Pancreas (tissue), 10 donors: Measurements from ENCODE around the gene NDST4. TPM values are rescaled to one million over a fixed set of nuclear protein-coding genes. Genes with fewer than 3 reads are reported as not detected.

ENCODE experiments used
- ATAC-seq, 4 donors: fragments of 200-7000 bp; cut with Tn5 transposase; one replicate each; pipeline versions ENCODE4 v1.8.0 to v1.9.1; 2020; ENCODE audit warnings: mild to moderate bottlenecking in 4 of 4, moderate library complexity in 4 of 4
- DNase-seq, 6 donors: peaks; one replicate each; pipeline ENCODE4 v3.0.0-alpha.2; 2020
- FAIRE-seq: peaks from 2 replicates; lab custom pipeline; 2012; peaks lifted over from hg19 to GRCh38; lab: Jason Lieb, UNC
- H3K27ac ChIP-seq, 4 donors: fragments of 200-600 bp; sonication (generic); 1 replicate in 3 of 4; 2 replicates in 1 of 4; pipeline versions ENCODE4 v1.5.0 to v1.8.0; 2020
- H3K27me3 ChIP-seq, 4 donors: fragments of 200-600 bp; one replicate each; pipeline ENCODE4 v1.8.0; 2021
- H3K36me3 ChIP-seq, 3 donors: fragments of 200-600 bp; sonication (generic) in 1 of 3; one replicate each; pipeline versions ENCODE4 v1.5.0 to v1.8.0; 2020 to 2021
- H3K4me1 ChIP-seq, 3 donors: fragments of 200-600 bp; one replicate each; pipeline ENCODE4 v1.8.0; 2021
- H3K4me3 ChIP-seq, 4 donors: fragments of 200-600 bp; sonication (generic) in 2 of 4; one replicate each; pipeline versions ENCODE4 v1.5.0 to v1.8.0; 2020 to 2021
- H3K9me3 ChIP-seq, 4 donors: fragments of 200-600 bp; one replicate each; pipeline ENCODE4 v1.8.0; 2021
- CTCF ChIP-seq, 4 donors: fragments of 200-600 bp; sonication (generic) in 3 of 4; IDR thresholded peaks; one replicate each; pipeline versions ENCODE4 v1.5.0 to v1.8.0; 2021; ENCODE audit warnings: antibody characterized with exemption in 4 of 4
- WGBS, 2 donors: extraction: QIAGEN DNeasy Blood & Tissue Kit; methylation state at CpG; one replicate each; pipeline ENCODE4 v1.1.7; 2013; 5-methylcytosine and 5-hydroxymethylcytosine counted together
- intact Hi-C, 3 donors: fragments of 100-400 bp; cut with DNase I; formaldehyde crosslinking; loops; one replicate each; pipeline versions ENCODE4 v1.11.1 to v1.14.2; 2022
- polyA plus RNA-seq, 2 donors: library from polyadenylated mRNA; stranded (reverse); fragments of 200-250 nt; gene quantifications; one replicate each; pipeline ENCODE4 v1.2.3, GENCODE V29; 2013
- total RNA-seq, 6 donors: library from RNA; stranded (reverse); fragmentation: NEBNext Ultra II Directional in 4 of 6; extraction: Animal tissue kit (Norgen Biotek cat#: 25700) in 4 of 6; gene quantifications; one replicate each; pipeline versions ENCODE4 v1.2.1 to v1.2.4, GENCODE V29; 2021 to 2023
- donor health status: healthy with polysubstance abuse.
- donor health status: DM: no; HTN: no; CAD: no; lungs with moderate emphysema.
- donor health status: DM: no; HTN: no; CAD: no.
- donor health status: control.
- donor health status: control.
- donor health status: Bipolar disorder and iron deficiency.
- donor health status: DM: yes; HTN: yes; CAD: no.
- donor health status: DM: no; HTN: no; CAD: no.
- donor health status: DM: no; HTN: no; CAD: no.
- donor health status: DM: yes; HTN: yes; CAD: no.

Gene NDST4
- total and polyA plus RNA-seq, 8 donors: not detected

- Histone ChIP-seq H3K27ac (no peak overlapping the region), H3K4me3 (no peak overlapping the region), H3K27me3 (no peaks in the 10 kb centered on the region), H3K4me1 (no peaks in the 10 kb centered on the region), H3K9me3 (no peaks in the 10 kb centered on the region), H3K36me3 (no peaks in the 10 kb centered on the region)
- TF ChIP-seq CTCF (IDR thresholded peaks at IDR 0.05): no peak
- intact Hi-C loops: no loop called here
- no peak for FAIRE-seq
- WGBS, 2 donors: 88 to 92% methylated on average over 1 of the region's 1 CpG
- DNase-seq: no peak
- no peak for ATAC-seq
Measured at GRCh38 chr4:114945616-114946015, 167.8 kb downstream of the NDST4 start.

- no peaks in the 10 kb centered on the region for H3K36me3 ChIP-seq
- FAIRE-seq: no peak
Measured at GRCh38 chr4:114941503-114941902, 171.9 kb downstream of the NDST4 start.

GRCh38 chr4:114927881-114928280 lies 185.5 kb downstream of the NDST4 start:
- H3K27ac ChIP-seq: no peak overlapping the region
- no peaks in the 10 kb centered on the region for H3K27me3 ChIP-seq
- FAIRE-seq: no peak
- 94 to 96% methylated on average over 2 of the region's 2 CpGs for WGBS, 2 donors
- DNase-seq: no peak
- no peaks in the 10 kb centered on the region for H3K4me1 ChIP-seq
- no peak for ATAC-seq
- H3K36me3 ChIP-seq: no peaks in the 10 kb centered on the region
- TF ChIP-seq CTCF (IDR thresholded peaks at IDR 0.05): no peak
- no peaks in the 10 kb centered on the region for H3K9me3 ChIP-seq
- no peak overlapping the region for H3K4me3 ChIP-seq
- intact Hi-C loops: no loop called here

More at GRCh38 chr4:114941503-114941902, 171.9 kb downstream of the NDST4 start:
- no peak overlapping the region for H3K4me3 ChIP-seq
- no peak for ATAC-seq
- no peaks in the 10 kb centered on the region for H3K9me3 ChIP-seq
- no peak for TF ChIP-seq CTCF (IDR thresholded peaks at IDR 0.05)
- no peak for DNase-seq
- H3K27ac ChIP-seq: no peak overlapping the region
- no peaks in the 10 kb centered on the region for H3K4me1 ChIP-seq
- intact Hi-C loops: no loop called here
- 54 to 77% methylated on average over 2 of the region's 2 CpGs for WGBS, 2 donors
- no peaks in the 10 kb centered on the region for H3K27me3 ChIP-seq

- no peaks in the 10 kb centered on the region for H3K36me3 ChIP-seq
- H3K9me3 ChIP-seq: no peaks in the 10 kb centered on the region
- no peak for TF ChIP-seq CTCF (IDR thresholded peaks at IDR 0.05)
- H3K27me3 ChIP-seq: no peaks in the 10 kb centered on the region
- no peak overlapping the region for H3K27ac ChIP-seq
- intact Hi-C loops: no loop called here
- DNase-seq (no peak), FAIRE-seq (no peak), ATAC-seq (no peak)
- H3K4me1 ChIP-seq: no peaks in the 10 kb centered on the region
- no peak overlapping the region for H3K4me3 ChIP-seq
Measured at GRCh38 chr4:114926583-114926982, 186.8 kb downstream of the NDST4 start.

GRCh38 chr4:114924311-114924710 lies 189.1 kb downstream of the NDST4 start:
- TF ChIP-seq CTCF (IDR thresholded peaks at IDR 0.05): no peak
- ATAC-seq: no peak
- intact Hi-C loops: no loop called here
- no peaks in the 10 kb centered on the region for H3K9me3 ChIP-seq
- no peak for FAIRE-seq
- no peak for DNase-seq
- no peaks in the 10 kb centered on the region for H3K27me3 ChIP-seq
- no peak overlapping the region for H3K27ac ChIP-seq
- H3K4me1 ChIP-seq: no peaks in the 10 kb centered on the region
- WGBS, 2 donors: 58 to 82% methylated on average over 1 of the region's 1 CpG
- no peak overlapping the region for H3K4me3 ChIP-seq
- H3K36me3 ChIP-seq: no peaks in the 10 kb centered on the region
